ENCODE results near the gene ANKRD63. TPM values are rescaled to one million over a fixed set of nuclear protein-coding genes. Genes with fewer than 3 reads are reported as not detected.

The ANKRD63 gene
- total RNA-seq, 2 donors from 2014 or later = 0.44 to 1.3 TPM

- DNase-seq (ENCODE audit: low spot score) = no peak
- no peak overlapping the region for H3K27ac ChIP-seq
Measured at GRCh38 chr15:40312370-40313158, 29.7 kb upstream of the ANKRD63 start.

GRCh38 chr15:40310993-40311392 lies 28.1 kb upstream of the ANKRD63 start:
- Histone ChIP-seq H3K9me3 (no peaks in the 10 kb centered on the region), H3K4me3 (no peak overlapping the region), H3K36me3 (no peaks in the 10 kb centered on the region), H3K27me3 (no peaks in the 10 kb centered on the region), H3K4me1 (peaks cover 0 to 8% of the 10 kb centered on the region in 2 donors), H3K27ac (no peak overlapping the region)
- DNase-seq (ENCODE audit: low spot score) = no peak
- no peak for TF ChIP-seq CTCF (IDR thresholded peaks at IDR 0.05)

More at GRCh38 chr15:40312370-40313158, 29.7 kb upstream of the ANKRD63 start:
- Histone ChIP-seq H3K36me3 (no peaks in the 10 kb centered on the region), H3K4me3 (no peak overlapping the region), H3K9me3 (no peaks in the 10 kb centered on the region), H3K4me1 (peaks cover 0 to 4% of the 10 kb centered on the region in 2 donors), H3K27me3 (no peaks in the 10 kb centered on the region)
- TF ChIP-seq CTCF (IDR thresholded peaks at IDR 0.05) = no peak

- no peak overlapping the region for H3K4me3 ChIP-seq
- no peak for DNase-seq (ENCODE audit: low spot score)
- H3K36me3 ChIP-seq = no peaks in the 10 kb centered on the region
- no peaks in the 10 kb centered on the region for H3K9me3 ChIP-seq
- TF ChIP-seq CTCF (IDR thresholded peaks at IDR 0.05) = peak; percentile 62 to 84
- no peaks in the 10 kb centered on the region for H3K27me3 ChIP-seq
- H3K4me1 ChIP-seq = peaks cover 0 to 8% of the 10 kb centered on the region in 2 donors
- no peak overlapping the region for H3K27ac ChIP-seq
Measured at GRCh38 chr15:40310001-40310959, 27.4 kb upstream of the ANKRD63 start.

GRCh38 chr15:40309344-40309862 lies 26.5 kb upstream of the ANKRD63 start:
- no peak for TF ChIP-seq CTCF (IDR thresholded peaks at IDR 0.05)
- Histone ChIP-seq H3K36me3 (no peaks in the 10 kb centered on the region), H3K27me3 (no peaks in the 10 kb centered on the region), H3K4me3 (no peak overlapping the region), H3K9me3 (no peaks in the 10 kb centered on the region), H3K4me1 (peaks cover 0 to 8% of the 10 kb centered on the region in 2 donors), H3K27ac (no peak overlapping the region)
- no peak for DNase-seq (ENCODE audit: low spot score)

- DNase-seq (ENCODE audit: low spot score) = no peak
- Histone ChIP-seq H3K9me3 (no peaks in the 10 kb centered on the region), H3K4me3 (peak within 1 kb of the TSS in 1 of 2 donors; percentile 25), H3K27ac (peak within 1 kb of the TSS in 1 of 2 donors; percentile 23), H3K36me3 (no peaks in the 10 kb centered on the region), H3K4me1 (peaks cover 0 to 8% of the 10 kb centered on the region in 2 donors), H3K27me3 (no peaks in the 10 kb centered on the region)
- TF ChIP-seq CTCF (IDR thresholded peaks at IDR 0.05) = peak in 1 of 2 donors; percentile 38
Measured at GRCh38 chr15:40307421-40308211, 24.8 kb upstream of the ANKRD63 start, which contains the start of gene PLCB2. Gene PLCB2, minus strand, starts transcription at chr15:40307935. Its CDS starts 263 bp downstream, at chr15:40307672.

All from right atrium auricular region (tissue), 2 donors.